Measurements from ENCODE around the gene VPS13D. TPM values are rescaled to one million over a fixed set of nuclear protein-coding genes. Genes with fewer than 3 reads are reported as not detected.
A peak's percentile ranks its signal among the peaks of the same experiment; 100 is the strongest.
"Not testable (repeated sequence)": the region's sequence is repeated elsewhere in the genome, so short reads cannot be mapped to it uniquely, and the experiment has no call there.

The VPS13D gene
- total RNA-seq, 1 experiment from 2014 or later: 22.7 TPM

- DNase-seq (ENCODE audit: low read depth): no peak
These were observed 220.4 kb downstream of the VPS13D start for GRCh38 chr1:12450090-12450755.

- no peak for DNase-seq (ENCODE audit: low read depth)
These were observed 221.1 kb downstream of the VPS13D start for GRCh38 chr1:12450756-12451559.

GRCh38 chr1:12451560-12451900 is 221.7 kb downstream of the VPS13D start:
- no peak for DNase-seq (ENCODE audit: low read depth)

DNA sequence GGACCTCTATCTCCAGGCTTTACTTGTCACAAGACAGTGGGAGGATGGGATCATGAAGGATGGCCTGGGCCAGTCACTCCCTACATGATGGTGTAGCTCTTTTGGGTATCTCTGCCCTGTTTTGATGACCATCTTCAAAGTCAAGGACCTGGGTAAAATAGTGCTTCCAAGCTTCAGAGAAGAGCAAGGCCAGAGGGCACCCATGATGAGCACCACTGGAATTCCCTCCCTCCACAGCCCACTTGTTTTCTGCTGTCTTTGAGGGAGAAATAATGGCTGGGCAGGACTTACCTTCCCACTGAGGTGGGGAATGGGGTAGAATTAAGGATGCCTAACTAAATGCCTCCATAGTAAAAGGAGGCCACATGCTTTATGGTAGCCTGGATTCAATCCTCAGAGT is 222.4 kb downstream of the VPS13D start:
- DNase-seq (ENCODE audit: low read depth): no peak

DNA sequence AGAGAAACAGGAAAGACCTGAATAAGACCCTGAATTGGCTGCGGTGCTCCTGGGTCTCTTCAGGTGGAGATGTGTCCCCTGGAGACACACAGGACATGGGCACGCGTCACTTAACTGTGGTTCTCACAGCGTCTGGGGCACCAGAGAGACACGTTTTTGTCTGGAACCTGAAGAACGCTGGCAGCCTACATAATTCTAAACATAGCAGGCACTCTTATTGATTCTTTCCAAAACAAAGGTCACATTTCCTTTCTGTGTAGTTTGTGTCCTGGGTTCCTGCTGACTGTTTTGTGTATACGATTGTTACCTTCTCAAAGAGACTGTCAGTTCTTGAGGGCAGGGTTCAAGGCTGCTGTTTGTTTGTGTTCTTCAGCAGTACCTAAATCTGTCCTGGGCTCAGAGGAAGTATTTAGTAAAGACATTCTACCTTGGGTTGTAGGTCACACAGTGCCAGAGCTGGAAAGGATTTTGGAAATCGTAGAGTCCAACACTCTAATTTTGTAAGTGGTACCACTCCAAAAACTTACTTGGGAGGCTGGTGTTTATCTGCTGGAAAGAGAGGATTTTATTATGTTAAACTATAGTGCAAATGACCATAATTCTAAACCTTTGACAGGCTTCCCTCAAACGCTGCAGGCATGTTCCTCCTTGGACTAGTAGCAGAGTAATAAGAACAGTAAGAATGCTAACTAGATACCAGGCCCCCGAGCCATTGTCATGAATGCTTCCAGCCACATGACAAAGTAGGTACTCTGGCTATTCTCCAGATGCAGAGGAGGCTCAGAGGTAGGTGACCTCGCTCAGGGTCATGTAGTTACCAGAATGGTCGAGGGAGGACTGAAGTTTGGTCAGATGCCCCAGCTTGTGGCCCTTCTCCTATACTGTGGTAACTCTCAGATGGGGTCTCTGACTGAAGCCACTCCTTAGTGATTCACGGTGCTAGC is 223.8 kb downstream of the VPS13D start:
- peak; percentile 78 for DNase-seq (ENCODE audit: low read depth)

DNA sequence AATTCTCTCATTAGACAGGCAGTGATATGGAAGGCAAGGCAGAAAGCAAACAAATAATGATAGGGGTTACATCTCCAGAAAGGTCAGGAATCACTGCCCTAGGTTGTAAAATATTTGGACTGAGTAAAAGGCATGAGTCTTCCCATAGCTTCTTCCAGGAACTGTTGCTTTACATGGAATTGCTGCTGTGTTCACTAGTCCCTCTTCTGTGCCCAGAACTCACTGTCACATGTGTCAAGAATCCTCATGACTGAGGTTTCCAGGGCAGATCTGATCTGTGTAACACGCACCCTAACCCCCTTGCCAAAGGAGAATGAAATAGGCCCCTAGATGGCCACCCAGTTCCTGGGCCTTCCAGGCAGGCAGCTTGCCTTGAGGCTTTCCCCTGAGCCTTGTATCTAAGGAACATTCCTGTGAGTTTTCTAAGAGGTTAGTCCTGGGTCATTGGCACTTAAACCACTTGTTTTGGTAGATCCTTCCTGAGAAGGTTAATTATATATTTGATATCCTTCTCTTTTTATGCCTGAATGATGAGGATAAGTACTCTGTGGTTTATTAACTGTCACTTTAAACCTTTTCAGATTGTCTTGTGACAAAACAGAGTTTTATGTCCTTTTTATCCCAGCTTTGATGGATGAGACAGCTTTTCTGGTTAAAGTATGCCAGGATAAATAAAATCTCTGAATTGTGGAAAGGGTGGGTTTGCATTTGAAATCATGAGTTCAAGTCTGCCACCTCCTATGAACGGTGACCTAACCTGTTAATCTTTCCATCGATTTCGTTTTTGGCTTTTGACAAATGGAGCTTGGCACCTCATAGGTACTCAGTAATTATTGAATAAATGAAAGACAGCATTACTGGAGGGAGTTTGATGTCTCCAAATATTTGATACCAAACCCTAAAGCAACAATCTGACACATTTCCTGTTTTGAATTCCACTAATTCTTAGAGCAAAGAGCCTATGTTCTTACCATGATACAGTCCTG is 224.9 kb downstream of the VPS13D start:
- peak; percentile 96 for DNase-seq (ENCODE audit: low read depth)

- DNase-seq (ENCODE audit: low read depth): not testable (repeated sequence)
These were observed 226.3 kb downstream of the VPS13D start for GRCh38 chr1:12456081-12456480.

DNA sequence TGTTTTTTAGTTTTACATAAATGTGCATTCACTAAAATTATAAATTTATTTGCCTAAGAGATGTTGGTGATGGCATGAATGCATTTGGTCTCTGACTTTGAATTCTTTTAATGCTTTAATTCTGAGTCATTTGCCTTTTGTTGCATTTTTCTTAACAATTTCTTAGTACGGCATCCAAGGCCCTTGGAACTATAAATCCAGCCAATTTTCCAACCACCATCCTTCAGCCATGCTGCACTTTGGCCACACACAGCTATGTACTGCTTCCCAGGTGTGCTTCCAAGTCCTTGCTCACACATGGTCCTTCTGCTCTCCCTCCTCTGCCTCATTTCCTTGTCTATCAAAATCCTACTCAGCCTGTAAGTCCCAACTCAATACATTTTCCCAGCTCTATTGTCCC is 227.1 kb downstream of the VPS13D start:
- peak; percentile 87 for DNase-seq (ENCODE audit: low read depth)

DNA sequence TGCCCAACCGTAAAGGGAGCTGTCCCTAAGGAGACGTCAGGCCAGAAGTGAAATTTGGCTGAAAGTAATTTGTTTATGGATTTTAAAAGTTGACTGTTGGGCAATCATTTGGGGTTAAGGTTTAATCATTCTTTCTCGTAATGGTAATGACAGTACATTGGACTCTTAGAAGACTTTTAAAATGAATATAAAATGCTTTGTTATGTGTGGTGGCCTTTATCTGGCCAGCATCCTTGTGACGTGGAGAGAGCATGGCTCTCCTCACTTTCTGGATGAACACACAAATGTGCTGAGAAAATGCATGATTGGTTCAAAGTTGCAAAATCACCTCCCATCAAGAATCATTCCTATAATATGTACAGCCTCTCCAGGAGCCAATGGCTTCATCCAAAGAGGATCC is 227.9 kb downstream of the VPS13D start:
- DNase-seq (ENCODE audit: low read depth): peak; percentile 24

DNA sequence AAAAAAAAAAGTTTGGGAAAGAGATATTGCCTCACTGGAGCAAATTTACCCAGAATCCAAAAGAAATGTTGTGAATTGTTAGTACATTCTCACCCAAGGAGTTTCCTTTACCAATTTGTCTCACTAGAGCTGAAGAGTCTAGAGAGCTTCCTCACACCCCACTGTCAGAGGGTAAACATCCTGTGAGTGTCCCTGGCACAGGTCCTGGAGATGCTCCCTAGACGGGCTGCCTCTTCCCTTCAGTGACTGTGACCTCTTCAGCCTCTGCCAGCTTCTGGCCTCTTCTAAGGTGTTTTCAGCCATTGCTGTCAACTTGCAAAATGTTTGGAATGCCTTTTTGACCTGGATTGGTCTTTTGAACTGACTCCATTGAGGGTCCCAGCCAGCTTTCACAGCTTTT is 228.7 kb downstream of the VPS13D start:
- DNase-seq (ENCODE audit: low read depth): peak; percentile 51

DNA sequence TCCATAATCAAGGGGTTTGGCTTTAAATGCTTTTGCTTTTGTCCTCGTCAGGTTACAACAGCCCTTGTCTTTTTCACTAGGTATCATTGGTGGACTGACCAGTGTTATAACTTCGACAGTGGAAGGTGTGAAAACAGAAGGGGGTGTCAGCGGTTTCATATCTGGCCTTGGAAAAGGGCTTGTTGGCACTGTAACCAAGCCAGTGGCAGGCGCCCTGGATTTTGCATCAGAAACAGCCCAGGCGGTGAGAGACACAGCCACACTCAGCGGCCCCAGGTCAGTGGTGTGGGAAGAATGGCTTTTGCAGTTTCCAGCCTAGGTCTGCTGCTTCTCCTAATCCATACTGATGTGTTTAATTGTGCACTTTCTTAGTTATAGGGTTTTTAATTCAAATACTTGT is 230.3 kb downstream of the VPS13D start:
- no peak for DNase-seq (ENCODE audit: low read depth)

DNA sequence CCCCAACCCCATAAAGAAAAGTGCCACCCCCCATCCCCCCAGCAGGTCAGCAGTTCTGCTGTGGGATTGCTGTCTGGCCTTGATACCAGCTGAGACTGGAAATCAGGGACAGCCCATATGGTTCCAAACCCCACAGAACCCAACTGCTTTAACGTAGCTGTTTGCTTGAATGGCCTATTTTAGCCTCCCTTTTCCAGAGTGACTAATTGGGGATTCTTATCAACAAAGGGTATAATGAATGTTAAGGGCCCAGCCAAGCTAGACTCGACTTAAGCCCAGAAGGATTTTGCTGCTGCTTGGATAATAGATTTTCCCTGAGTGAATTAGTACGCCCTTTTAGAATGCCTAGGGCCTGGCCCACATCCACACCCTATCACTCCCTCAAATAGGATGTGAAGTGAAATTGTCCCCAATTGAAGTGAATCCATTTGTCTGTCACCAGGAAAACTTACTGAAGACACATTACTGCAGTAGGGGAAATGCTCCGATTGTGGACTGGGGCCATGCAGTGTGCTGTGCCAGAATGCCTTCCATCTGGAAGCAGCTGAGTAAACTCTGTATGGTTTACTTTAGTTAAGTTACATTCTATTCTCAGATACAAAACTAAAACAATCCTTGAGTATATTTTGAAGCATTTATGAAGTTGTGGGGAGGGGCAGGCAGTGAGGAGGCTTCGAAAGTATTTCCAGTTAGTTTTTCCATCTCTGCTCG is 231.2 kb downstream of the VPS13D start:
- DNase-seq (ENCODE audit: low read depth): no peak

DNA sequence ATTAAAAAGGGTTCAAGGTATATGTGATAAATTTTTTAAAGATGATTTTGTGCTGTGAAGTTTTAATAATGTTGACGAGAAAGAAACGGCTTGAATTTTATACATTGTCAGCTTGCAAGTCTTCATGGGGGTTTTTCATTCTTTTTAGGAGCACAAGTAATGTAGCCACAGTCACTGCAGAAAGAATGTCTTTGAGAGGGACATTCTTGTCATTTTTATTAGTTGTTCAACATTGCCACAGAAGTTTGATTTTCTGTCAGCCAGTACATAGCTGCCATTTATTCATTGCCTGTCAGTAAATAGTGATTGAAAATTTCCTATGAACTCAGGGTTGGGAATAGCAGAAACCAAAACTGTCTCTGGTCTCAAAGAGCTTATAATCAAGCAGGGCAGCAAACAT is 231.9 kb downstream of the VPS13D start:
- no peak for DNase-seq (ENCODE audit: low read depth)

DNA sequence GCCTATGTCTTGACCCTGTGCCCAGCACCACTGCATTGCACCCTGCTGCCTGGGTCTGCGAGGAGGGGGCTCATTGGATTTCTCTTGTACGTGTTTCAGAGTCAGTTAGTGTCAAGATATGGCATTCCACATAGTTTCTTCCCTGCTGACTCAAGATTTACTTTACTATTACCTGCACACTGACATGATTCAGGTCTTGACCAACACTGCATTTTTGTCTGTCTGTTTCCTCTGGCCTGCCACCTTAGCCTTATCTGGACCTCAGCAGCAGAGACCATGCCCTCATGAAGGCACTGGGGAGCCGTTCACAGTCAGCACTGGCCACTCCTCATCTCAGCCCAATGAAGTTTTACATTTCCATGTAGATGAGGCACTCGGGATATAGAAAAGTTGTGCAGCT is 232.8 kb downstream of the VPS13D start:
- no peak for DNase-seq (ENCODE audit: low read depth)

GRCh38 chr1:12464045-12464461 is 234.2 kb downstream of the VPS13D start:
- peak; percentile 75 for DNase-seq (ENCODE audit: low read depth)

DNA sequence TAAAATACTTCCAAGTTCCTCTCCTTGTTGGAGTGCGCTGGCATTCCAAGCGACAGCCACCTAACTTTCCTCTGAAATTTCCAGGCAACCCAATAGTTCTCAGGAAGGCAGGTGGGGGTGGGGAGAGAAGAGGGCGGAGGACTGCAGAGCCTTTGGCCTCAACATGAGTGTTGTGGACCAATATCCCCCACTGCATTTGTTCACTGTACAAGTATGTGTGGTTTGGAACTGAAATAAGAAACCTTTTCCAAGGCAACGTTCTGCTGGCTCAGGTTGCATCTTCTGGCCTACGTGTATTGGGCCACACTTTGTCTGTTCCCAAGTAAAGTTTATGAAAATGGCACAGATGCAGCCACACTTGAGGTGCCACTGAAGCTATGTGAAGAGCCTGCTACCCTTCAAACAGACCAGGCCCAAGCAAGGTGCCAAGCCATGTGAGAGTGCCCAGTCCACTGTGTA is 234.8 kb downstream of the VPS13D start:
- DNase-seq (ENCODE audit: low read depth): peak; percentile 97

DNA sequence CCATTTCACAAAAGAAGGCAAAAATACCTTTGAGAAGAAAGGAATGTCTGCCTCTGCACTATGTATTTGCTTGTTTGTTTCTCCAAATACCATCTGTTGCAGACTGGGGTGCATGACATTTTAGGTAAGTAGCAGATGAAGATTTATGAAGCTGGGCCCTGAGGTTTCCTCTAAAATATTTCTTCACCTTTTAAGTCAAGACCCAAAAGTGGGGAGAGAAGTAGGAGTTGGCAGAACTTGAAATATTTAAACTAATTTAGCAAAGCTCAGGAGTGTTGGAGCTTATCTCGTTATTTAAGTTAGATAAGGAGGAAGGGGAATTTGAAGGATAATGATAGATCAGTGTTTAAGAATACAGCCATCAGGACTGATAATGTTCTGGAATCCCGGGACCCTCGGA is 235.3 kb downstream of the VPS13D start:
- DNase-seq (ENCODE audit: low read depth): no peak

DNA sequence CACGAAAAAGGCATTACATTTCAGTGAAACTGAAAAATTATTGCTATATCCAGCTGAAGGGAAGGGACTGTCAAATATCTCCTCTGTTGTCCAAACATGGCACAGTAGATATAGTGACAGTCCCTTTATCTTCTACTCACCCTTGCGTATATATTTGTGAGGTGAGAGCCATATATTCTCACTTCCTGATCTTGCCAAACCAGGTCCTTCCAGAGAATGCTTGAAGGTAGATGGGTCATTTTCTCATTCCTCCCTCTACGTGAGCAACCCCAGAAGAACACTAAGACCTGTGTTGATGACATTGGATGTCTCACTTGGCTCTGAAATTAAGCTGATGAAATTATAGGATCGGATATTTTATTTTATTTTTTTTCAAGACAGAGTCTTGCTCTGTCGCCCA is 237.0 kb downstream of the VPS13D start:
- DNase-seq (ENCODE audit: low read depth): no peak

GRCh38 chr1:12467570-12468286 is 237.9 kb downstream of the VPS13D start:
- DNase-seq (ENCODE audit: low read depth): no peak

DNA sequence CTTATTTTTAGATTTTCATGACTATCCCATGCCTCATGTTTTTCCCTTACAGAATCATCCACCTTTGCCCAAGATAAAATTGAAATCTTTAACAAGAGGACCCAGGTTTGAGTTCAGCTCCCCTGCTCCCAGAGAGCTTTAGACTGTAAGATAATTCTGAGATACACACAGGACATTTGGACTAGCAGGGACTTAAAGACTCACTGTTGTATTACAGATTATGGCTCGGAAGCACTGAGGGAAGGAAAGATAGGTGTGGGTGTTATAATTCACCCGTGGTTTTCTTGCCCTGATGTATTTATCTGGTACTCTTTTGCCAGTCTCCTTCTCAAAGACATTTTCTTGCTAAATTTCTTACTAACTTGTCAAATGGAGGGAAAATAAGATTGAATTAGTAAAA is 238.5 kb downstream of the VPS13D start:
- DNase-seq (ENCODE audit: low read depth): no peak

Data from M059J (cell line).